HG02678 (cell line): ENCODE measurements around the gene LRRK1.
"Not testable (repeated sequence)": the region's sequence is repeated elsewhere in the genome, so short reads cannot be mapped to it uniquely, and the experiment has no call there.

Experiments
- ATAC-seq: cut with Tn5 transposase; IDR thresholded peaks from one replicate; pipeline ENCODE4 v1.9.1; 2021; ENCODE audit warnings: mild to moderate bottlenecking, moderate library complexity; ENCODE audit not compliant: unreplicated experiment

The LRRK1 gene

DNA sequence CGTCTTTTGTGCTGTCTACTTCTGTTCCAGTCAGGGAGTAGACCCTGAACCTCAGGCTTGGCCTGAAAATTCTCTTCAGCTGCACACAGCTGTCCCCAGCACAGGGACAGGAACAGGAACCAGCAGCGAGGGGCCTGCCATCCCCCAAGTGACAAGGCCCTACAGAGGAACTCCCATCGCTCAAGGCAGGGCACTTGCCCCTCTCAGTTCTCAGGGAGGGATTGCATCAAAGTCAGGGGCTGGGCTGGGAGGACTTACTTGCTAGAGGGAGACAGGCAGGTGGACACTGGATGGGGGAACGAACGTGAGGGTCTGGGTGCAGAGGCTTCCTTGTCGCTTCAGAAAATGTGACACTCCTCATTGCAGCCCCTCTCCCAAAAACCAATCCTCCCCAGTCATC lies 169.1 kb downstream of the LRRK1 start:
- no peak for ATAC-seq

GRCh38 chr15:101088788-101089578 lies 169.8 kb downstream of the LRRK1 start:
- peak; percentile 91 for ATAC-seq

DNA sequence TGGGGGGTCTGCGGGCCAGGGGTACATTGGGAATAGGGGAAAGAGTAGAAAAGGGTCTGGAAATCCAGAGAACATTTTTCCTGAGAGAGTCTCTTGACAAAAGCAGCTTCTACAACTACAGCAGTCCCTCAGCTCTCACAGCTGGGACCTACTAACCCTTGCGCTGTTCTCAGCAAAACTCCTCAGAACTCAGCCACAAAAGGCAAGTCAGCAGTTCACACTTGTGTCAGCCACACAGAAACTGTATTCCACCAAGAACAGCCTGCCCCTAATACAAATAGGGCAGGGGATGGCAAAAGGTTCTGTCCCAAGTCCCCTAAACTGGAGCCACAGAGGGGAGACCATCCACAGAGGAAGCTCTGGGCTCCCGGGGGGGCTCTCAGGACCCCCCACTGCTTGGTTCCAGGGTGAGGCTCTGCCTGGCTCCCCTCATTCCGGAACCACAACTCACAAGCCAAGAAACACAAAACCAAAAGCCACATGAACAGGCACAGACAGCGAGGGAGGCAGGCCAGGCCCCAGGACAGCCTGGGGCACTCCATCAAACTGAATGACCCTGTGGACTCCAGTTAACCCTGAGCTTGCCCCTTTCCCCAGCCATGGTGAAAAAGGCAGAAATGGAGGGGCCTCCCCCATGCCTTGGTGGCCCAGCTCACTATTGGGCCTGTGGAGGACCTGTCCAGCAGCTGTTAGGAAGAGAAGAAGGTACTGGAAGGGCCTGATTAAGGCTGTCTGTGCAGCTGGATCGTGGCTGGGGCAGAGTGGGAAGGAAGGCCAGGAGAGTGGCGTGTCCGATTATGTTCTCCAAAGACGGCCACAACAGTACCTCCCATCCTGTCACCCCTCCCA lies 170.6 kb downstream of the LRRK1 start:
- ATAC-seq, result no peak

DNA sequence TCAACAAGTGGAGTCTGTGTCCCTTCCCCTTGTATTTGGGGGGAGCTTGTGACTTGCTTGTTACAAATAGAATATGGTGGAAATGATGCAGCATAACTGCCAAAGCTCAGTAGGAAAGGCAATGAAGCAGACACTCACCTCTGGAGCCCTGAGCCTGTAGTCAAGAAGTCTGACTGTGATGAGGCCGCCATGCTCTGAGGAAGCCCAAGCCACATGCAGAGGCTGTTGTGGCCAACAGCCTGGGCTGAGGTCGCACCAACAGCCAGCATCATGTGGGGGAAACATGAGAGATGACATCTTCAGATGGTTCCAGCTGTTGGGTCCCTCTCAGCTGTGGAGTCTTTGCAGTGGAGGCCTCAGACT lies 171.3 kb downstream of the LRRK1 start:
- ATAC-seq, result no peak

DNA sequence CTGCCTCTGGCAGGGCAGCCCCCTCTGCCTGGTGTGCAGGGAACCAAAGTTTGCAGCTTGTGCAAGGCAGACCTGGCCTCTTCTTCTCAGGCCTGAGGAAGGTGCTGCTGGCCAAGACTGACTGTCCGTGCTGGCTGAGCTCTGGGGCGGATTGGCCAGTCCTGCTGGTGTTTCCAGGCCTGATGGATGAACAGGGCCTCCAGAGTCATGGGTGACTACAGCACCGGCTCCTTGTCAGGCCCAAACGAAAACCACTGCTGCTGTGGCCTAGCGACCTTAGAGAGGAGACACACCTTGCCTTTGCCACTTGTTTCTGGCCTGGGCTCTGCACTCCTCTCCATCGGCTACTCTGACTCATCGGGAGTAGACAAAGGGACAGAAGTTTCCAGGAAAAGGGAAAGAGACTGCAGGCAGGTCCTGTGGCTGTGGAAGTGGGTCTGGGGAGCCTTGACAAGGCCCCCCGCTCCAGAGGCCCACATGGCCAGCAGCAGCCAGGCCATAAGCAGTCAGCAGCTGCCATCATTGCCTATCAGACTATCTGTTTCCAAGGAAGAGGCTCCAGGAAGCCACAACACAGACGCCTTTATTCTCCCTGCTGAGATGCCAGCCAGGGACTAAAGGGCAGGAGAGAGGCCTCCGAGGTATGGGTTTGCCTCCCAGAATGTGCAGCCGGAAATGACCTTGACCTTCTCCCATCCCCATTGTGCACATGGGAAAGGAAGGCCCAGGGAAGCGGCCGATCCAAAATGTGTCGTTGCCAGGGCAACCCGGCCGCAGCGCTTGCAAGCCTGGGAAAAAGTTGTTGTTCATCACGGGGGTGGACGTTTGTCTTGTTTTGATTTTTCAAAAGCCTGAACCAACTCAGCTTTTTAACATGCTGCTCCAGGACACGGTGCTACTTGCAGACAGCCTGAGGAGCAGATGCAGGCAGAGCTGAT lies 172.2 kb downstream of the LRRK1 start:
- no peak for ATAC-seq

GRCh38 chr15:101092156-101092866 lies 173.2 kb downstream of the LRRK1 start:
- no peak for ATAC-seq

DNA sequence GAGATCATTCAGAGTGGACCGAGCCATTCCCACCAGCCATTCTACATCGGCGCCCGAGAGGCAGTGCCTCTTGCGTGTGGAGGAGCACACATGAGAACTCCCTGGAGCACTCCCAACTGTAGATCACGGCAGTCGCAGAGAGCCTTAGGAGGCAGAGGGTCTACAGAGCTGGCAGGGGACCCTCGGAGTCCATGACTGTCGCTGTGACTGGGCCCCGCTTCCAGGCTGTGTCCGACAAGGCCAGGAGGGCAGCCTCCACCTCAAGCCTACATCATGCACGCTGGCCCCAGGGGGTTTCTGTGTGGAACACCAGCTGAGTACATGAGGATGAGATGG lies 173.7 kb downstream of the LRRK1 start:
- no peak for ATAC-seq

DNA sequence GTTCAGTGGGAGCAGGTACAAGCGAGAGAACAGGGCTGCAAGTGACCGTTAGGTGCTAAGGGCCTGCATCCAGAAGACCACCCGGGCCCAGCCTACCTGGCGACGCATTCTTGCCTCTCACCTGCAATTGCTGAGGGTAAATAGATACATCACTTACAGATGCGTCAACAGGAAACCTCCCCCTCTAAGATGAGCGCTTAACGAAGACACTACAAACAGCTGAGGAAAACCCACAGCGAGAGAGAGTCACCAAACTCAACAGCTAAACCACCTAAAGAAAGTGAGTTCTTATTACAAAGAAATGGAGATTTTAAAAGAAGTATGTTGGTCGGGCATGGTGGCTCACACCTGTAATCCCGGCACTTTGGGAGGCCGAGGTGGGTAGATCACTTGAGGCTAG lies 174.8 kb downstream of the LRRK1 start:
- ATAC-seq, result no peak

- not testable (repeated sequence) for ATAC-seq
Measured at GRCh38 chr15:101095796-101096406, 176.7 kb downstream of the LRRK1 start.

- no peak for ATAC-seq
Measured at GRCh38 chr15:101097111-101097510, 178.0 kb downstream of the LRRK1 start.

- ATAC-seq, result no peak
Measured at GRCh38 chr15:101099183-101099582, 180.0 kb downstream of the LRRK1 start.

DNA sequence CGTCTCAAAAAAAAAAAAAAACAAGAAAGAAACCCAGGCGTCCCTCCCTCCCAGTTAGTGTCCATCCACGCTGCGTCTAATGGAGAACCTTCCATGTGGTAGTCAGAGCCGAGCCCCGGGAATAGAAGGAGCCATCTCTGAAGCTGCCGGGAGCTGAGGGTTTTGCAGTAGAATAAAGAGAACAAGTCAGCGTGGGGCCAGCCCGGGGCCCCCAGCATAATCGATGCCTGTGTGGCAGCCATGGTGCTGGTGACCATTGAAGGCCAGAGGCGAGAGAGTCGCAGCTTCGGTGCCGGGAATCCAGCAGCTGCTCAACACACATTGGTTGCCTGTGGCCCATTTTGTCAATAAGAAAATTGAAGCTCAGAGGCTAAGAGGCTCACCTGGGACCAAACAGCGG lies 181.0 kb downstream of the LRRK1 start:
- ATAC-seq, result no peak

DNA sequence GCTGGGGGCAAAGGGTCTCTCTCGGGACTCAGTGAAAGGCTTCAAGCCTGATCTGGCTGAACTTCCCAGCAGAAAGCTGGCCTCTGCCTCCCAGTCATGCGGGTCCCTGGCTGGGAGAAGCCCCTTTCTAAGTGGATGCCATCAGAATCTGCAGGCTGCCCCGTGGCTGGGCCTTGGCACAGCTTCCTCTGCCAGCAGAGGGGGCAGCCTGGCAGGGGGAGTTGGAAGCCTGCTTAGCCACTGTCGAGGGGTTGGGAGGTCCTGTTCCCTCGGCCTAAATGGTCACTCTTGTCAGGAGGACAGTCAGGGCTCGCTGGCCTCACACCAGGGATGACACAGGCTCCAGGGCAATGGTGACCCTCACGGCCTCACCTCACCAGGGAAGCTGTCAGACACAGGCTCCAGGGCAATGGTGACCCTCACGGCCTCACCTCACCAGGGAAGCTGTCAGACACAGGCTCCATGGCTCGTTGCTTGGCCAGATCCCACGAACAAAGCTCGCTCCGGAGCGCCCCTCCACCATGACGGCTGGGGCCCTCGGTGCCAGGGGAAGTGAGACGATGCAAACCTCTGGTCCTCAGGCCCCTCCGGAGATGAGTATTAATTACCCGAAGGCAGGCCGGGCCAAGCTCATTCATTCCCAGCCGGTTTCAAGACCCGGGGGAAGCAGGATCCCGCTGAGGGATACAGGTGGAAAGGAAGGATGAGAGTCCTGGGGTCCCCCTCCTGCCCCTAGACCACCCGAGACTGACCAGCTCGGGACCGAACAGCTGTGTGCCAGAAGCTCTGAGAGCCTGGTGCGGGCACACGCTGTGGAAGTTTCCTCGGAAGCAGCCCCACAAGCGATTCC lies 181.7 kb downstream of the LRRK1 start:
- ATAC-seq, result no peak

DNA sequence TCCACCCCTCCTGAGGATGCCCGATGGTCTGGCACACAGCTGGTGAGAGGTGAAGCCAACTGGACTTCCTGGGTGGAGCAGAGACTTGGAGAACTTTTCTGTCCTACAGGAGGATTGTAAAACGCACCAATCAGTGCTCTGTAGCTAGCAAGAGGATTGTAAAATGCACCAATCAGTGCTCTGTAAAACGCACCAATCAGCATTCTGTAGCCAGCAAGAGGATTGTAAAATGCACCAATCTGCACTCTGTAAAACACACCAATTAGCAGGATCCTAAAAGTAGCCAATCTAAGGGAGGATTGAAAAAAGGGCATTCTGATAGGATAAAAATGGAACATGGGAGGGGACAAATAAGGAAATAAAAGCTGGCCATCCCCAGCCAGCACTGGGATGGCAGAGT lies 182.5 kb downstream of the LRRK1 start:
- no peak for ATAC-seq

DNA sequence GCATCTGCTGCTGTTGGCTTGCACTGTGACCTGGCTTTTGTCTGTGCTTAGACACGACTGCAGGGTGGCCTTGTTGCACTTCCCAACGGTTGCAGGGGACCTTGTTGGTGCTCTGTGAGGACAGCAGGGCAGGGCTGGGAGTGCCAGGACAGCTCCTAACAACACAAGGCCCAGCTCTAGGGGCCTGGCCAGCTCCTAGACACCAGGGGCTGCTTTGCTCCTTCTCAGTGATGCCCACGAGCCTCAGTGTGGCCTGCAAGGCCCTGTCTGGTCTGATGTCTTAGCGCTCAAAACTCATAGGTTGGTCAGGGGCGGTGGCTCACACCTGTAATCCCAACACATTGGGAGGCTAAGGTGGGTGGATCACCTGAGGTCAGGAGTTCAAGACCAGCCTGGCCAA lies 183.6 kb downstream of the LRRK1 start:
- ATAC-seq, result no peak

- no peak for ATAC-seq
Measured at GRCh38 chr15:101103598-101103997, 184.4 kb downstream of the LRRK1 start.

GRCh38 chr15:101104141-101104540 lies 185.0 kb downstream of the LRRK1 start:
- no peak for ATAC-seq

GRCh38 chr15:101105059-101105891 lies 186.1 kb downstream of the LRRK1 start:
- ATAC-seq, result no peak
